Astrocyte of the cerebellum (primary cell): ENCODE measurements around the gene CCDC91.

ENCODE experiments used
- DNase-seq: peaks from one replicate; pipeline ENCODE4 v3.0.0-alpha.2; 2011; ENCODE audit warnings: low read depth
- H3K4me3 ChIP-seq: 2 replicates; pipeline ENCODE4 v1.5.1; 2011; ENCODE audit warnings: mild to moderate bottlenecking, low read depth, low read length, moderate library complexity
- CTCF ChIP-seq: IDR thresholded peaks from 2 replicates; pipeline ENCODE4 v1.5.1; 2012; ENCODE audit warnings: low read length, low read depth, moderate library complexity, mild to moderate bottlenecking; ENCODE audit errors: missing control alignments
- in situ Hi-C: cut with HindIII; loops from 2 replicates; pipeline ENCODE4 v1.10.0; 2017; ENCODE audit warnings: low sequenced_read_pairs

CCDC91 gene

GRCh38 chr12:28223025-28223554, 32.8 kb downstream of the CCDC91 start:
- no peak overlapping the region for H3K4me3 ChIP-seq
- DNase-seq, result no peak
- in situ Hi-C loops, result no loop called here
- TF ChIP-seq CTCF, result no peak

DNA sequence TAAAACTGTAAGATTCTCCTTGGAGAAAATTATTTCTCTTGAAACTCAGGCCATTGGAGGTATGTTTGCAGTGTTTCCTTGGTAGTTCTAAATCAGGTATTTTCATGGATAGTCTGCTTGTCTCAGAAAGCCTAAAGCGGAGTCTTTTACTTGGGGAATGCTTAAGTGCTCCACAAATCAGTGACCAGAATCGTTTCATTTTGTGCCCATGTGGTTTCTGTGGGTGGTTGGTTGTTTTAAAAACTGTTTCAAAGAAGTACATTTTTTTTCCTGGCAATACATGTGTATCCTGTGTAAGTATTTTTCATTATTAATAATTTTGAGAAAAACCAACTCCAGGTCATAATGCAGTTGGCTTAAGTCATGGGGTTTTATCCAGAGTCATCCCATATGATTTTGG, 33.6 kb downstream of the CCDC91 start:
- DNase-seq, result no peak
- H3K4me3 ChIP-seq, result no peak overlapping the region
- TF ChIP-seq CTCF, result no peak
- in situ Hi-C loops, result no loop called here

GRCh38 chr12:28226705-28227104, 36.4 kb downstream of the CCDC91 start:
- H3K4me3 ChIP-seq, result no peak overlapping the region
- no peak for DNase-seq
- TF ChIP-seq CTCF, result no peak
- in situ Hi-C loops, result no loop called here

DNA sequence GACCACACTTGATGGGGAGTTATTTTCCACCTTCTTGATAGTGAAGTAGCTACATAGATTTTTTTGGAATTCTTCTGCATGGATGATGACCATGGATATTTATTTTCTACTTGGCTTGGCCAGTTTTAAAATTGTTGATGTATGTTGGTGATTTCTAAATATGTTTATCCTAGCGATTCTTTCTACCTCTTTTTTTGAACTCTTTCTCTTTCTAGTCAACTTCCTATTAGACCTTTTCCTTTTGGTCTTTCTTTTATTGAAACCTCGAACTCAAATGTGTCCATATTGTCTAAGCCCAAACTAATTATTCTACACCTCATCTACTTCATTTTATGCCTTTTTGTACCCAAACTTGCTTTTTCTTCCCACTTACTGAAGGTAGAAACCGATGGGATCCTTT, 37.0 kb downstream of the CCDC91 start:
- in situ Hi-C loops, result no loop called here
- H3K4me3 ChIP-seq, result no peak overlapping the region
- TF ChIP-seq CTCF, result no peak
- DNase-seq, result no peak

DNA sequence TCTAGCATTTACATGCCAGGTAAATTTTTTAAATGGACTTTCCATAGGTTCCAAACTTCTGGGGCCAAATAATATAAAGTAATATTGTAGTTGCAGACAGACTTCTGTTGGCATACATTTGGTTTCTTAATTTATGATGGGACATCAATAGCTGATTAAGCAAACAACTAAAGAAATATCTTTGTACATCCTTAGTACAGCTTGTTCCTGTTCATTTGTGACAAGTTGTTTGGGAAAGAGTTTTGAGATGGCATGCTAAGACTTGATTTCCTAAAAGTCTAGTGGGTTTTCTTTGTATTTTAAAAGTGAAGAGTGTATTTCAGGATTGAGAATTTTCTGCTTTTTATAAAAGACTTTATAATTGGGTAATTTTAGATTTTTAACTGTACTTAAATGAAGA, 41.0 kb downstream of the CCDC91 start:
- no peak overlapping the region for H3K4me3 ChIP-seq
- in situ Hi-C loops, result no loop called here
- TF ChIP-seq CTCF, result no peak
- no peak for DNase-seq

- in situ Hi-C loops, result no loop called here
Measured at GRCh38 chr12:28232211-28232928, 42.1 kb downstream of the CCDC91 start.

More at GRCh38 chr12:28232211-28232928, 42.1 kb downstream of the CCDC91 start:
- DNase-seq, result no peak
- no peak overlapping the region for H3K4me3 ChIP-seq
- no peak for TF ChIP-seq CTCF
